WTC11 (cell line): ENCODE measurements around the gene ATP6V0D1. TPM values are rescaled to one million over a fixed set of nuclear protein-coding genes. Genes with fewer than 3 reads are reported as not detected.

Source experiments
- ATAC-seq: fragments of 200-7000 bp; cut with Tn5 transposase; 2 replicates; pipeline ENCODE4 v1.10.0; 2021; ENCODE audit warnings: mild to moderate bottlenecking, moderate library complexity
- CTCF ChIA-PET: fragments of 300-600 bp; sonication (Branson Sonifier 250); formaldehyde crosslinking; loops from one replicate; lab custom pipeline; 2021; ENCODE audit warnings: antibody characterized with exemption; lab: Charles Lee
- POLR2A ChIA-PET: fragments of 350-600 bp; sonication (Branson Sonifier 250); formaldehyde crosslinking; loops from one replicate; lab custom pipeline; 2021; ENCODE audit warnings: antibody characterized with exemption; lab: Charles Lee
- DNase-seq: peaks from one replicate; pipeline ENCODE4 v3.0.0; 2021; ENCODE audit warnings: low spot score
- H3K27ac Mint-ChIP-seq: 2 replicates; pipeline ENCODE4 v1.8.0; 2021; ENCODE audit warnings: mixed read lengths
- H3K27me3 Mint-ChIP-seq: 2 replicates; pipeline ENCODE4 v1.8.0; 2021; ENCODE audit warnings: low read depth, mild to moderate bottlenecking, moderate library complexity, mixed read lengths
- H3K36me3 Mint-ChIP-seq: 2 replicates; pipeline ENCODE4 v1.8.0; 2021; ENCODE audit warnings: mixed read lengths
- H3K4me1 Mint-ChIP-seq: 2 replicates; pipeline ENCODE4 v1.8.0; 2022; ENCODE audit warnings: mixed read lengths
- H3K4me3 Mint-ChIP-seq: 2 replicates; pipeline ENCODE4 v1.8.0; 2021; ENCODE audit warnings: mild to moderate bottlenecking, moderate library complexity, mixed read lengths
- H3K9me3 Mint-ChIP-seq: 2 replicates; pipeline ENCODE4 v1.8.0; 2021; ENCODE audit warnings: mixed read lengths
- AR ChIP-seq: fragments of 250-450 bp; sonication (Bioruptor Pico); IDR thresholded peaks from 2 replicates; pipeline ENCODE4 v1.9.0; 2021; ENCODE audit warnings: mild to moderate bottlenecking
- ATF1 ChIP-seq: sonication (generic); formaldehyde crosslinking; IDR thresholded peaks from 2 replicates; pipeline ENCODE4 v1.8.1; 2023; ENCODE audit warnings: mild to moderate bottlenecking, moderate library complexity, missing genetic modification reagents
- CBFB ChIP-seq: sonication (generic); formaldehyde crosslinking; IDR thresholded peaks from 2 replicates; pipeline ENCODE4 v1.8.1; 2022; ENCODE audit warnings: mild to moderate bottlenecking, low read depth, missing genetic modification reagents
- E2F5 ChIP-seq: sonication (generic); formaldehyde crosslinking; IDR thresholded peaks from 2 replicates; pipeline ENCODE4 v1.8.1; 2022; ENCODE audit warnings: mild to moderate bottlenecking, moderate library complexity, missing genetic modification reagents
- ESRRA ChIP-seq: sonication (generic); formaldehyde crosslinking; IDR thresholded peaks from 2 replicates; pipeline ENCODE4 v1.8.1; 2022; ENCODE audit warnings: mild to moderate bottlenecking, missing genetic modification reagents, borderline replicate concordance
- GABPB1 ChIP-seq: sonication (generic); formaldehyde crosslinking; IDR thresholded peaks from 2 replicates; pipeline ENCODE4 v1.8.1; 2023; ENCODE audit warnings: mild to moderate bottlenecking, missing genetic modification reagents
- MXD4 ChIP-seq: fragments of 250-450 bp; sonication (Bioruptor Pico); IDR thresholded peaks from 2 replicates; pipeline ENCODE4 v1.8.0; 2021; ENCODE audit warnings: mild to moderate bottlenecking, moderate library complexity, borderline replicate concordance
- NFATC4 ChIP-seq: fragments of 250-450 bp; sonication (Bioruptor Pico); IDR thresholded peaks from 2 replicates; pipeline ENCODE4 v1.9.0; 2021; ENCODE audit warnings: mild to moderate bottlenecking
- RORB ChIP-seq: fragments of 250-450 bp; sonication (Bioruptor Pico); IDR thresholded peaks from 2 replicates; pipeline ENCODE4 v1.9.0; 2021; ENCODE audit warnings: mild to moderate bottlenecking
- SMAD3 ChIP-seq: sonication (generic); formaldehyde crosslinking; IDR thresholded peaks from 2 replicates; pipeline ENCODE4 v1.8.0; 2022; ENCODE audit warnings: missing genetic modification reagents, mild to moderate bottlenecking, borderline replicate concordance
- SP1 ChIP-seq: sonication (generic); formaldehyde crosslinking; conservative IDR thresholded peaks from 2 replicates; pipeline ENCODE4 v1.8.1; 2022; ENCODE audit warnings: missing genetic modification reagents
- TP53 ChIP-seq: sonication (generic); formaldehyde crosslinking; IDR thresholded peaks from 2 replicates; pipeline ENCODE4 v1.8.1; 2023; ENCODE audit warnings: mild to moderate bottlenecking, missing genetic modification reagents
- ZNF219 ChIP-seq: sonication (generic); formaldehyde crosslinking; IDR thresholded peaks from 2 replicates; pipeline ENCODE4 v1.8.0; 2023; ENCODE audit warnings: missing genetic modification reagents, mild to moderate bottlenecking, borderline replicate concordance
- ZNF232 ChIP-seq: sonication (generic); formaldehyde crosslinking; IDR thresholded peaks from 2 replicates; pipeline ENCODE4 v1.8.0; 2022; ENCODE audit warnings: mild to moderate bottlenecking, missing genetic modification reagents
- ZNF416 ChIP-seq: fragments of 250-450 bp; sonication (Bioruptor Pico); IDR thresholded peaks from 2 replicates; pipeline ENCODE4 v1.9.0; 2021; ENCODE audit warnings: mild to moderate bottlenecking, inconsistent platforms
- total RNA-seq: library from RNA; stranded (reverse); gene quantifications from 3 replicates; pipeline ENCODE4 v1.2.3, GENCODE V29; 2021
- TF ChIP-seq, protein P1 (sequence below): fragments of 250-450 bp; sonication (Bioruptor Pico); conservative IDR thresholded peaks from 2 replicates; pipeline ENCODE4 v1.9.0; 2021; ENCODE audit warnings: mild to moderate bottlenecking
- TF ChIP-seq, protein P2 (sequence below): fragments of 250-450 bp; sonication (Bioruptor Pico); IDR thresholded peaks from 2 replicates; pipeline ENCODE4 v1.9.0; 2021; ENCODE audit warnings: mild to moderate bottlenecking, borderline replicate concordance
- TF ChIP-seq, protein P3 (sequence below): fragments of 250-450 bp; sonication (Bioruptor Pico); IDR thresholded peaks from 2 replicates; pipeline ENCODE4 v2.1.2; 2022; ENCODE audit warnings: mild to moderate bottlenecking, moderate library complexity
- TF ChIP-seq, protein P4 (sequence below): fragments of 250-450 bp; sonication (Bioruptor Pico); IDR thresholded peaks from 2 replicates; pipeline ENCODE4 v1.9.0; 2021; ENCODE audit warnings: mild to moderate bottlenecking

Gene ATP6V0D1
- total RNA-seq, 1 experiment from 2014 or later, result 44.1 TPM

GRCh38 chr16:67449336-67449735, 31.6 kb downstream of the ATP6V0D1 start:
- H3K27ac Mint-ChIP-seq, result no peak overlapping the region
- no peak for ATAC-seq
- H3K4me1 Mint-ChIP-seq, result peaks cover 2% of the 10 kb centered on the region
- H3K36me3 Mint-ChIP-seq, result 0 out of 2 replicates have a peak, but pooled peaks cover 3% of the 10 kb centered on the region
- TF ChIP-seq SMAD3 (CRISPR knock-in tag), result no peak
- TF ChIP-seq NFATC4 (CRISPR knock-in tag), result no peak
- no peak for TF ChIP-seq ZNF219 (CRISPR knock-in tag)
- no peak for TF ChIP-seq GABPB1 (CRISPR knock-in tag)
- TF ChIP-seq, protein P1, sequence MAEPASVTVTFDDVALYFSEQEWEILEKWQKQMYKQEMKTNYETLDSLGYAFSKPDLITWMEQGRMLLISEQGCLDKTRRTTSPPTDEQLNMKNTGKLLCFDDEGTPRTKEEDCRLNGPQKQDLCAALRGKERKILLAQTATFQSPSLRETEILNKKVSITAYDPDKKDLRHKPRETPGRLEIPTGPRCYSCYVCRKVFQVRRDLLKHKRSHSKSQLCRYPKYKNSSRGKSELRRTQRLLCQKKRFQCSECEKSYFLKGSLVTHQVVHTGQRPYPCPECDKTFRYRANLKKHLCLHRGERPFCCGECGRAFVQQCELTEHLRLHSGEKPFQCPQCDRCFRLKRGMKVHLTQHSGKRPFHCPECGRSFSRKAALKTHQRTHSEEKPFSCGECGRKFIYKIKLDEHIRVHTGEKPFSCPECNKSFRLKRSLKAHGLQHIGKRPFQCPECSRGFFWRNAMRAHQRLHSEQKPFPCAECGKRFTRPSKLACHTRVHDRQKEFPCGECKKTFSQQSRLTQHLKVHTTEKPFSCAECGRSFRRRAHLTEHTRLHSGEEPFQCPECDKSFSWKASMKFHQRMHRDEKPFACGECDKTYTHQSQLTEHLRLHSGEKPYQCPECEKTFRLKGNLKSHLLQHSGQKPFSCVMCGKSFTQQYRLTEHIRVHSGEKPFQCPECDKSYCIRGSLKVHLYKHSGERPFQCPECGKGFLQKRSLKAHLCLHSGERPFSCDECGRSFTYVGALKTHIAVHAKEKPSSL (CRISPR knock-in tag), result no peak
- no peak for TF ChIP-seq ZNF232 (CRISPR knock-in tag)
- no peak for TF ChIP-seq E2F5 (CRISPR knock-in tag)
- TF ChIP-seq ZNF416 (CRISPR knock-in tag), result no peak
- TF ChIP-seq CBFB (CRISPR knock-in tag), result no peak
- TF ChIP-seq ATF1 (CRISPR knock-in tag), result no peak
- TF ChIP-seq, protein P2, sequence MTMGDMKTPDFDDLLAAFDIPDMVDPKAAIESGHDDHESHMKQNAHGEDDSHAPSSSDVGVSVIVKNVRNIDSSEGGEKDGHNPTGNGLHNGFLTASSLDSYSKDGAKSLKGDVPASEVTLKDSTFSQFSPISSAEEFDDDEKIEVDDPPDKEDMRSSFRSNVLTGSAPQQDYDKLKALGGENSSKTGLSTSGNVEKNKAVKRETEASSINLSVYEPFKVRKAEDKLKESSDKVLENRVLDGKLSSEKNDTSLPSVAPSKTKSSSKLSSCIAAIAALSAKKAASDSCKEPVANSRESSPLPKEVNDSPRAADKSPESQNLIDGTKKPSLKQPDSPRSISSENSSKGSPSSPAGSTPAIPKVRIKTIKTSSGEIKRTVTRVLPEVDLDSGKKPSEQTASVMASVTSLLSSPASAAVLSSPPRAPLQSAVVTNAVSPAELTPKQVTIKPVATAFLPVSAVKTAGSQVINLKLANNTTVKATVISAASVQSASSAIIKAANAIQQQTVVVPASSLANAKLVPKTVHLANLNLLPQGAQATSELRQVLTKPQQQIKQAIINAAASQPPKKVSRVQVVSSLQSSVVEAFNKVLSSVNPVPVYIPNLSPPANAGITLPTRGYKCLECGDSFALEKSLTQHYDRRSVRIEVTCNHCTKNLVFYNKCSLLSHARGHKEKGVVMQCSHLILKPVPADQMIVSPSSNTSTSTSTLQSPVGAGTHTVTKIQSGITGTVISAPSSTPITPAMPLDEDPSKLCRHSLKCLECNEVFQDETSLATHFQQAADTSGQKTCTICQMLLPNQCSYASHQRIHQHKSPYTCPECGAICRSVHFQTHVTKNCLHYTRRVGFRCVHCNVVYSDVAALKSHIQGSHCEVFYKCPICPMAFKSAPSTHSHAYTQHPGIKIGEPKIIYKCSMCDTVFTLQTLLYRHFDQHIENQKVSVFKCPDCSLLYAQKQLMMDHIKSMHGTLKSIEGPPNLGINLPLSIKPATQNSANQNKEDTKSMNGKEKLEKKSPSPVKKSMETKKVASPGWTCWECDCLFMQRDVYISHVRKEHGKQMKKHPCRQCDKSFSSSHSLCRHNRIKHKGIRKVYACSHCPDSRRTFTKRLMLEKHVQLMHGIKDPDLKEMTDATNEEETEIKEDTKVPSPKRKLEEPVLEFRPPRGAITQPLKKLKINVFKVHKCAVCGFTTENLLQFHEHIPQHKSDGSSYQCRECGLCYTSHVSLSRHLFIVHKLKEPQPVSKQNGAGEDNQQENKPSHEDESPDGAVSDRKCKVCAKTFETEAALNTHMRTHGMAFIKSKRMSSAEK (CRISPR knock-in tag), result no peak
- TF ChIP-seq, all 79 proteins: peak for 0
- DNase-seq, result no peak
- ChIA-PET POLR2A (interaction anchor here (1.0 kb wide), 1 partner anchor 26 kb away, joined by 3 read pairs; no protein-coding TSS in a partner anchor), CTCF (interaction anchor here (1.7 to 12.8 kb wide), 2 partner anchors 16 to 25 kb away, joined by 9 to 234 read pairs; no protein-coding TSS in a partner anchor)
- H3K4me3 Mint-ChIP-seq, result no peak overlapping the region
- no peaks in the 10 kb centered on the region; the same call in 1 of the 2 replicates for H3K27me3 Mint-ChIP-seq
- H3K9me3 Mint-ChIP-seq, result no peaks in the 10 kb centered on the region

DNA sequence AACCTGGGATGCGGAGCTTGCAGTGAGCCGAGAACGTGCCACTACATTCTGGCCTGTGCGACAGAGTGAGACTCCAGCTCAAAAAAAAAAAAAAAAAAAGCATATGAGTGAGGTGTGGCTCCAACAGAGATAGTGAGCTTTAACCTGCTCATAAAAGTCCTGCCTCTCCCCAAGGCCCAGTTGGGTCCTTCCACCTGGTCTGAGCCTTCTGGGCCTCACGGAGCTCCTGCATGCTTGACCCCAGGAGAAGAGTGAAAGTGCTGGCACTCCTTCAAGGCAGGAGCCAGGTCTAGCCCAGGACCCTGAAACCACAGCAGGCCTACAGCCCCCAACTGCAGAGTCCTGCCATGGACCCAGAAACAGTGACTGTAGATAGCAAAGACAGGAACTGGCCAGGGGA, 32.4 kb downstream of the ATP6V0D1 start:
- H3K36me3 Mint-ChIP-seq, result 0 out of 2 replicates have a peak, but pooled peaks cover 3% of the 10 kb centered on the region
- DNase-seq (no peak), ATAC-seq (no peak)
- CTCF ChIA-PET, result interaction anchor here (0.7 to 12.8 kb wide), 5 partner anchors 17 to 220 kb away, joined by 3 to 234 read pairs (median 5); partner anchors contain the start of gene ATP6V0D1
- POLR2A ChIA-PET, result no interaction called here
- no peak overlapping the region for H3K4me3 Mint-ChIP-seq
- no peaks in the 10 kb centered on the region; the same call in 1 of the 2 replicates for H3K27me3 Mint-ChIP-seq
- peaks cover 6% of the 10 kb centered on the region for H3K4me1 Mint-ChIP-seq
- H3K27ac Mint-ChIP-seq, result no peak overlapping the region
- H3K9me3 Mint-ChIP-seq, result no peaks in the 10 kb centered on the region
- TF ChIP-seq E2F5 (CRISPR knock-in tag) (no peak), AR (CRISPR knock-in tag) (no peak), SMAD3 (CRISPR knock-in tag) (no peak), RORB (CRISPR knock-in tag) (no peak), SP1 (CRISPR knock-in tag) (no peak), ESRRA (CRISPR knock-in tag) (no peak), TP53 (CRISPR knock-in tag) (no peak), MXD4 (CRISPR knock-in tag) (no peak), ATF1 (CRISPR knock-in tag) (no peak)
- TF ChIP-seq, protein P3, sequence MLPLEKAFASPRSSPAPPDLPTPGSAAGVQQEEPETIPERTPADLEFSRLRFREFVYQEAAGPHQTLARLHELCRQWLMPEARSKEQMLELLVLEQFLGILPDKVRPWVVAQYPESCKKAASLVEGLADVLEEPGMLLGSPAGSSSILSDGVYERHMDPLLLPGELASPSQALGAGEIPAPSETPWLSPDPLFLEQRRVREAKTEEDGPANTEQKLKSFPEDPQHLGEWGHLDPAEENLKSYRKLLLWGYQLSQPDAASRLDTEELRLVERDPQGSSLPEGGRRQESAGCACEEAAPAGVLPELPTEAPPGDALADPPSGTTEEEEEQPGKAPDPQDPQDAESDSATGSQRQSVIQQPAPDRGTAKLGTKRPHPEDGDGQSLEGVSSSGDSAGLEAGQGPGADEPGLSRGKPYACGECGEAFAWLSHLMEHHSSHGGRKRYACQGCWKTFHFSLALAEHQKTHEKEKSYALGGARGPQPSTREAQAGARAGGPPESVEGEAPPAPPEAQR (CRISPR knock-in tag), result no peak
- TF ChIP-seq, protein P4, sequence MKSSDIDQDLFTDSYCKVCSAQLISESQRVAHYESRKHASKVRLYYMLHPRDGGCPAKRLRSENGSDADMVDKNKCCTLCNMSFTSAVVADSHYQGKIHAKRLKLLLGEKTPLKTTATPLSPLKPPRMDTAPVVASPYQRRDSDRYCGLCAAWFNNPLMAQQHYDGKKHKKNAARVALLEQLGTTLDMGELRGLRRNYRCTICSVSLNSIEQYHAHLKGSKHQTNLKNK (CRISPR knock-in tag), result no peak
- TF ChIP-seq, all 79 proteins: peak for 0
